Subcutaneous abdominal adipose tissue (tissue), 5 donors: ENCODE data around the gene ABHD1.
A peak's percentile ranks its signal among the peaks of the same experiment; 100 is the strongest.

ENCODE experiments used
- H3K27ac ChIP-seq: one replicate; pipeline ENCODE4 v1.7.0; 2013; ENCODE audit warnings: low read depth, mild to moderate bottlenecking, inconsistent platforms, low read length, moderate library complexity
- H3K27me3 ChIP-seq, 5 donors: one replicate each; pipeline ENCODE4 v1.7.0; 2013; ENCODE audit warnings: low read length in 5 of 5, inconsistent platforms in 1 of 5; ENCODE audit not compliant: control insufficient read depth in 5 of 5, insufficient read depth in 4 of 5
- H3K36me3 ChIP-seq, 5 donors: one replicate each; pipeline ENCODE4 v1.7.0; 2013; ENCODE audit warnings: low read length in 5 of 5; ENCODE audit not compliant: control insufficient read depth in 5 of 5, insufficient read depth in 5 of 5
- H3K4me1 ChIP-seq, 5 donors: one replicate each; pipeline ENCODE4 v1.7.0; 2013; ENCODE audit warnings: low read length in 5 of 5, mild to moderate bottlenecking in 3 of 5, moderate library complexity in 1 of 5; ENCODE audit not compliant: control insufficient read depth in 5 of 5, insufficient read depth in 5 of 5
- H3K4me3 ChIP-seq, 5 donors: one replicate each; pipeline ENCODE4 v1.7.0; 2013; ENCODE audit warnings: low read length in 5 of 5, low read depth in 1 of 5
- H3K9ac ChIP-seq, 5 donors: one replicate each; pipeline ENCODE4 v1.7.0; 2013; ENCODE audit warnings: low read length in 5 of 5, mild to moderate bottlenecking in 4 of 5, moderate library complexity in 3 of 5
- H3K9me3 ChIP-seq, 5 donors: one replicate each; pipeline ENCODE4 v1.7.0; 2013; ENCODE audit warnings: low read length in 5 of 5; ENCODE audit not compliant: control insufficient read depth in 5 of 5
- donor health status: healthy.
- donor health status: healthy.
- donor health status: healthy.
- donor health status: healthy.
- donor health status: healthy.

ABHD1 gene

GRCh38 chr2:27087823-27088410 lies 35.7 kb upstream of the ABHD1 start:
- Histone ChIP-seq H3K9ac (no peak overlapping the region), H3K4me3 (no peak overlapping the region), H3K36me3 (no peaks in the 10 kb centered on the region), H3K4me1 (peaks cover 2 to 23% (median 19%) of the 10 kb centered on the region in 5 donors), H3K27me3 (no peaks in the 10 kb centered on the region), H3K27ac (no peak overlapping the region), H3K9me3 (no peaks in the 10 kb centered on the region)

- Histone ChIP-seq H3K9me3 (no peaks in the 10 kb centered on the region), H3K27ac (no peak overlapping the region), H3K27me3 (no peaks in the 10 kb centered on the region), H3K4me1 (peaks cover 2 to 23% (median 19%) of the 10 kb centered on the region in 5 donors), H3K4me3 (no peak overlapping the region), H3K9ac (no peak overlapping the region), H3K36me3 (no peaks in the 10 kb centered on the region)
Measured at GRCh38 chr2:27088634-27089033, 35.0 kb upstream of the ABHD1 start.

- Histone ChIP-seq H3K27me3 (no peaks in the 10 kb centered on the region), H3K36me3 (peaks cover 0 to 2% (median 0%) of the 10 kb centered on the region in 5 donors), H3K4me1 (peaks cover 2 to 23% (median 19%) of the 10 kb centered on the region in 5 donors), H3K27ac (no peak overlapping the region), H3K9ac (no peak overlapping the region), H3K4me3 (no peak overlapping the region), H3K9me3 (no peaks in the 10 kb centered on the region)
Measured at GRCh38 chr2:27089111-27089954, 34.3 kb upstream of the ABHD1 start.

- H3K9ac ChIP-seq = no peak overlapping the region
- H3K27me3 ChIP-seq = no peaks in the 10 kb centered on the region
- H3K9me3 ChIP-seq = no peaks in the 10 kb centered on the region
- peaks cover 6 to 20% (median 17%) of the 10 kb centered on the region in 5 donors for H3K4me1 ChIP-seq
- H3K27ac ChIP-seq = no peak overlapping the region
- no peak overlapping the region for H3K4me3 ChIP-seq
- peaks cover 0 to 3% (median 0%) of the 10 kb centered on the region in 5 donors for H3K36me3 ChIP-seq
Measured at GRCh38 chr2:27091746-27092695, 31.6 kb upstream of the ABHD1 start.

- peaks cover 0 to 3% (median 0%) of the 10 kb centered on the region in 5 donors for H3K36me3 ChIP-seq
- no peaks in the 10 kb centered on the region for H3K27me3 ChIP-seq
- no peaks in the 10 kb centered on the region for H3K9me3 ChIP-seq
- H3K4me1 ChIP-seq = peaks cover 6 to 19% (median 13%) of the 10 kb centered on the region in 5 donors
- H3K27ac ChIP-seq = no peak overlapping the region
- no peak overlapping the region for H3K9ac ChIP-seq
- no peak overlapping the region for H3K4me3 ChIP-seq
Measured at GRCh38 chr2:27092696-27093429, 30.8 kb upstream of the ABHD1 start.

GRCh38 chr2:27093430-27094352 lies 29.9 kb upstream of the ABHD1 start:
- Histone ChIP-seq H3K27me3 (no peaks in the 10 kb centered on the region), H3K4me1 (peaks cover 6 to 19% (median 13%) of the 10 kb centered on the region in 5 donors), H3K4me3 (no peak overlapping the region), H3K9ac (no peak overlapping the region), H3K36me3 (peaks cover 0 to 3% (median 0%) of the 10 kb centered on the region in 5 donors), H3K27ac (no peak overlapping the region), H3K9me3 (no peaks in the 10 kb centered on the region)

- Histone ChIP-seq H3K36me3 (peaks cover 0 to 4% (median 0%) of the 10 kb centered on the region in 5 donors), H3K4me3 (no peak overlapping the region), H3K27ac (no peak overlapping the region), H3K9me3 (no peaks in the 10 kb centered on the region), H3K27me3 (no peaks in the 10 kb centered on the region), H3K4me1 (peaks cover 6 to 19% (median 13%) of the 10 kb centered on the region in 5 donors), H3K9ac (no peak overlapping the region)
Measured at GRCh38 chr2:27094353-27094984, 29.1 kb upstream of the ABHD1 start.

- H3K4me3 ChIP-seq = peak overlapping the region in 1 of 5 donors; percentile 70
- no peak overlapping the region for H3K9ac ChIP-seq
- peaks cover 0 to 6% (median 0%) of the 10 kb centered on the region in 5 donors for H3K36me3 ChIP-seq
- H3K4me1 ChIP-seq = peaks cover 6 to 19% (median 13%) of the 10 kb centered on the region in 5 donors
- no peak overlapping the region for H3K27ac ChIP-seq
- no peaks in the 10 kb centered on the region for H3K27me3 ChIP-seq
- no peaks in the 10 kb centered on the region for H3K9me3 ChIP-seq
Measured at GRCh38 chr2:27095427-27095744, 28.2 kb upstream of the ABHD1 start.
